ENCODE results near the gene VSTM2L. TPM values are rescaled to one million over a fixed set of nuclear protein-coding genes. Genes with fewer than 3 reads are reported as not detected.
A peak's percentile ranks its signal among the peaks of the same experiment; 100 is the strongest.

VSTM2L gene
- total and polyA plus RNA-seq, 2 of the 13 experiments (the other 11 are each of a cell fraction or from before 2014, with no cell fraction given), result not detected

DNA sequence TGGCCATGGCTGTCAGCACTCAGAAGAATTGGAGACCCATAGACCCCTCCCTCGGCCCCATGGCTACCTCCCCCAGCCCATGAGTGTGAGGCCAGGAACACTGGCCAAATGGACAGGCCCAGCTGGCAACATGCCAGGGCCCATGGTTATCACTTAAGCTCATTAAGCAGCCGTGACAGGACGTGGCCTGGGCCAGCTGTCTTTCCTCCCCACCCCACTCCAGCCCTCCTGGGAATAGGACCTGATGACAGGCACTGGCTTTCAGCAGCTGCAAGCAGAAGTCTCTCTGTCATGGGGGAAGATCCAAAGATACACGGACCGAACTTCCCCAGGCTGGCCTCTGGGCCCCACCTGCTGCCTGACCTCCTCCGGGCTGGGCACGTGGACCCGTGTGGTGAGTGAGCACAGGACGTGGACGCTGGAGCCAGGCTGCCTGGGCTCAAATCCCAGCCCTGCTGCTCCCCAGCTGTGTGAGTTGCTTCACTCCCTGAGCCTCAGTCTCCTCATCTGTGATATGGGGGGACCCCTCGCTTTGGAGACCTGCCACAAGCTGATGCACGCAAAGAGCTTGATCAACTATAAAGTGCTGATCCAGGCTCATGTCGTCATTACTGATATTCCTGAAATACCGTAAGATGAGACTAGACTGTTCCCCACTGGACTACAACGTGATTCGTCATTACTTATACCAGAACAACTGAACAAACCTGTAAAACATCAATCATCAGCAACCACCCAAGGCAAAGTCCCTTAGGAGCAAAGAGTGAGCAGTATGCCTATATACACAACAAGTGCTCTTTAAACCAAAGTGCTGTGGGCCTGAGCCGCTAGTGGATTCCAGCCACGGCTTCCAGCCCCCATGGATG lies 22.0 kb upstream of the VSTM2L start (continued):
- TF ChIP-seq, protein P1, sequence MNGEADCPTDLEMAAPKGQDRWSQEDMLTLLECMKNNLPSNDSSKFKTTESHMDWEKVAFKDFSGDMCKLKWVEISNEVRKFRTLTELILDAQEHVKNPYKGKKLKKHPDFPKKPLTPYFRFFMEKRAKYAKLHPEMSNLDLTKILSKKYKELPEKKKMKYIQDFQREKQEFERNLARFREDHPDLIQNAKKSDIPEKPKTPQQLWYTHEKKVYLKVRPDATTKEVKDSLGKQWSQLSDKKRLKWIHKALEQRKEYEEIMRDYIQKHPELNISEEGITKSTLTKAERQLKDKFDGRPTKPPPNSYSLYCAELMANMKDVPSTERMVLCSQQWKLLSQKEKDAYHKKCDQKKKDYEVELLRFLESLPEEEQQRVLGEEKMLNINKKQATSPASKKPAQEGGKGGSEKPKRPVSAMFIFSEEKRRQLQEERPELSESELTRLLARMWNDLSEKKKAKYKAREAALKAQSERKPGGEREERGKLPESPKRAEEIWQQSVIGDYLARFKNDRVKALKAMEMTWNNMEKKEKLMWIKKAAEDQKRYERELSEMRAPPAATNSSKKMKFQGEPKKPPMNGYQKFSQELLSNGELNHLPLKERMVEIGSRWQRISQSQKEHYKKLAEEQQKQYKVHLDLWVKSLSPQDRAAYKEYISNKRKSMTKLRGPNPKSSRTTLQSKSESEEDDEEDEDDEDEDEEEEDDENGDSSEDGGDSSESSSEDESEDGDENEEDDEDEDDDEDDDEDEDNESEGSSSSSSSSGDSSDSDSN (CRISPR knock-in tag; IDR thresholded peaks at IDR 0.05), result peak; percentile 39; the same call in 1 of the 2 replicates
- no peak; the same call in 1 of the 2 replicates for TF ChIP-seq ZNF501 (CRISPR knock-in tag; IDR thresholded peaks at IDR 0.05)
- TF ChIP-seq, protein P2, sequence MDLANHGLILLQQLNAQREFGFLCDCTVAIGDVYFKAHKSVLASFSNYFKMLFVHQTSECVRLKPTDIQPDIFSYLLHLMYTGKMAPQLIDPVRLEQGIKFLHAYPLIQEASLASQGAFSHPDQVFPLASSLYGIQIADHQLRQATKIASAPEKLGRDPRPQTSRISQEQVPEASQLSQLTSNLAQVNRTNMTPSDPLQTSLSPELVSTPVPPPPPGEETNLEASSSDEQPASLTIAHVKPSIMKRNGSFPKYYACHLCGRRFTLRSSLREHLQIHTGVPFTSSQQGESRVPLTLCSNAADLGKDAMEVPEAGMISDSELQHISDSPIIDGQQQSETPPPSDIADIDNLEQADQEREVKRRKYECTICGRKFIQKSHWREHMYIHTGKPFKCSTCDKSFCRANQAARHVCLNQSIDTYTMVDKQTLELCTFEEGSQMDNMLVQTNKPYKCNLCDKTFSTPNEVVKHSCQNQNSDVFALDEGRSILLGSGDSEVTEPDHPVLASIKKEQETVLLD (CRISPR knock-in tag; IDR thresholded peaks at IDR 0.05; ENCODE audit: low read depth), result no peak
- TF ChIP-seq GLI4 (CRISPR knock-in tag; IDR thresholded peaks at IDR 0.05; ENCODE audit: borderline replicate concordance), result peak; percentile 33; the same call in 1 of the 2 replicates
- TF ChIP-seq CREB1 (IDR thresholded peaks at IDR 0.05), result peak; percentile 89
- TF ChIP-seq CREB1 (CRISPR knock-in tag; IDR thresholded peaks at IDR 0.05), result no peak
- TF ChIP-seq ZNF616 (CRISPR knock-in tag; IDR thresholded peaks at IDR 0.05; ENCODE audit: low read depth), result peak; percentile 31; the same call in 1 of the 2 replicates
- TF ChIP-seq SP5 (CRISPR knock-in tag; IDR thresholded peaks at IDR 0.05; ENCODE audit: borderline replicate concordance, low read depth), result no peak
- TF ChIP-seq GTF3A (CRISPR knock-in tag; conservative IDR thresholded peaks at IDR 0.05), result 0 out of 2 replicates have a peak, but pooled peaks have one; percentile 30
- no peak for TF ChIP-seq HMGA1 (CRISPR knock-in tag; conservative IDR thresholded peaks at IDR 0.05)
- no peak for TF ChIP-seq ZNF121 (CRISPR knock-in tag; IDR thresholded peaks at IDR 0.05)
- TF ChIP-seq, protein P3, sequence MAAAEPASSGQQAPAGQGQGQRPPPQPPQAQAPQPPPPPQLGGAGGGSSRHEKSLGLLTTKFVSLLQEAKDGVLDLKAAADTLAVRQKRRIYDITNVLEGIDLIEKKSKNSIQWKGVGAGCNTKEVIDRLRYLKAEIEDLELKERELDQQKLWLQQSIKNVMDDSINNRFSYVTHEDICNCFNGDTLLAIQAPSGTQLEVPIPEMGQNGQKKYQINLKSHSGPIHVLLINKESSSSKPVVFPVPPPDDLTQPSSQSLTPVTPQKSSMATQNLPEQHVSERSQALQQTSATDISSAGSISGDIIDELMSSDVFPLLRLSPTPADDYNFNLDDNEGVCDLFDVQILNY (CRISPR knock-in tag; conservative IDR thresholded peaks at IDR 0.05), result 0 out of 2 replicates have a peak, but pooled peaks have one; percentile 31
- TF ChIP-seq ZFP41 (CRISPR knock-in tag; IDR thresholded peaks at IDR 0.05; ENCODE audit: borderline replicate concordance), result 0 out of 2 replicates have a peak, but pooled peaks have one; percentile 14
- TF ChIP-seq KDM1A (CRISPR knock-in tag; IDR thresholded peaks at IDR 0.05), result peak; percentile 64; the same call in 1 of the 2 replicates
- TF ChIP-seq BCL6 (CRISPR knock-in tag; IDR thresholded peaks at IDR 0.05), result no peak
- 0 out of 2 replicates have a peak, but pooled peaks have one; percentile 28 for TF ChIP-seq ZNF329 (CRISPR knock-in tag; IDR thresholded peaks at IDR 0.05; ENCODE audit: low read depth)
- 0 out of 2 replicates have a peak, but pooled peaks have one; percentile 39 for TF ChIP-seq RXRA (CRISPR knock-in tag; IDR thresholded peaks at IDR 0.05)
- 0 out of 2 replicates have a peak, but pooled peaks have one; percentile 32 for TF ChIP-seq ZBTB7A (CRISPR knock-in tag; IDR thresholded peaks at IDR 0.05)
- peak; percentile 76 for TF ChIP-seq ARNTL (CRISPR knock-in tag; IDR thresholded peaks at IDR 0.05)
- TF ChIP-seq ZNF3 (CRISPR knock-in tag; IDR thresholded peaks at IDR 0.05), result no peak
- TF ChIP-seq, protein P4, sequence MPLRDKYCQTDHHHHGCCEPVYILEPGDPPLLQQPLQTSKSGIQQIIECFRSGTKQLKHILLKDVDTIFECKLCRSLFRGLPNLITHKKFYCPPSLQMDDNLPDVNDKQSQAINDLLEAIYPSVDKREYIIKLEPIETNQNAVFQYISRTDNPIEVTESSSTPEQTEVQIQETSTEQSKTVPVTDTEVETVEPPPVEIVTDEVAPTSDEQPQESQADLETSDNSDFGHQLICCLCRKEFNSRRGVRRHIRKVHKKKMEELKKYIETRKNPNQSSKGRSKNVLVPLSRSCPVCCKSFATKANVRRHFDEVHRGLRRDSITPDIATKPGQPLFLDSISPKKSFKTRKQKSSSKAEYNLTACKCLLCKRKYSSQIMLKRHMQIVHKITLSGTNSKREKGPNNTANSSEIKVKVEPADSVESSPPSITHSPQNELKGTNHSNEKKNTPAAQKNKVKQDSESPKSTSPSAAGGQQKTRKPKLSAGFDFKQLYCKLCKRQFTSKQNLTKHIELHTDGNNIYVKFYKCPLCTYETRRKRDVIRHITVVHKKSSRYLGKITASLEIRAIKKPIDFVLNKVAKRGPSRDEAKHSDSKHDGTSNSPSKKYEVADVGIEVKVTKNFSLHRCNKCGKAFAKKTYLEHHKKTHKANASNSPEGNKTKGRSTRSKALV (CRISPR knock-in tag; IDR thresholded peaks at IDR 0.05), result no peak
- no peak for TF ChIP-seq ZNF766 (CRISPR knock-in tag; IDR thresholded peaks at IDR 0.05; ENCODE audit: borderline replicate concordance)
- TF ChIP-seq EHMT2 (IDR thresholded peaks at IDR 0.05; ENCODE audit: borderline replicate concordance, low read depth, low read length), result no peak
- TF ChIP-seq MEF2D (CRISPR knock-in tag; IDR thresholded peaks at IDR 0.05), result 0 out of 2 replicates have a peak, but pooled peaks have one; percentile 63

All from HepG2 (cell line).